IPS-18c (cell line): ENCODE measurements around the gene CXXC5.

Experiments
- H3K4me3 ChIP-seq: 2 replicates; pipeline ENCODE4 v1.7.0; 2013; ENCODE audit warnings: low read depth, mild to moderate bottlenecking, low read length, moderate library complexity; ENCODE audit not compliant: insufficient read depth
- H3K9me3 ChIP-seq: one replicate; pipeline ENCODE4 v1.6.1; 2013; ENCODE audit warnings: mild to moderate bottlenecking, low read length, moderate library complexity; ENCODE audit not compliant: control insufficient read depth, insufficient read depth

The CXXC5 gene

GRCh38 chr5:139733010-139733688 is 85.0 kb downstream of the CXXC5 start:
- no peak overlapping the region for H3K4me3 ChIP-seq
- no peaks in the 10 kb centered on the region for H3K9me3 ChIP-seq
